ENCODE measurements around the gene UPK3A. TPM values are rescaled to one million over a fixed set of nuclear protein-coding genes. Genes with fewer than 3 reads are reported as not detected.
"Not testable (repeated sequence)": the region's sequence is repeated elsewhere in the genome, so short reads cannot be mapped to it uniquely, and the experiment has no call there.

UPK3A gene
- total RNA-seq, 1 experiment from 2014 or later: not detected

DNA sequence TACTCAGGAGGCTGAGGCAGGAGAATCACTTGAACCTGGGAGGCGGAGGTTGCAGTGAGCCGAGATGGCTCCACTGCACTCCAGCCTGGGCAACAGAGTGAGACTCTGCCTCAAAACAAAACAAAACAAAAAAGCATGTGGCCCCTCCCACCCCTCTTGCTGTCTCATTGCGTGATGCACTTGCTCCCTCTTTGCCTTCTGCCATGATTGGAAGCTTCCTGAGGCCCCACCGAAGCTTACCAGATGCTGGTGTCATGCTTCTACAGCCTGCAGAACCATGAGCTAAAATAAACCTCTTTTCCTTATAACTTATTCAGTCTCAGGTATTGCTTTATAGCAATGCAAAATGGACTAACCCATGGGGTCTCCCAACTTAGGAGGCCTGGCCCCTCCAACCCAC lies 26.8 kb upstream of the UPK3A start:
- not testable (repeated sequence) for DNase-seq (ENCODE audit: low spot score)

DNA sequence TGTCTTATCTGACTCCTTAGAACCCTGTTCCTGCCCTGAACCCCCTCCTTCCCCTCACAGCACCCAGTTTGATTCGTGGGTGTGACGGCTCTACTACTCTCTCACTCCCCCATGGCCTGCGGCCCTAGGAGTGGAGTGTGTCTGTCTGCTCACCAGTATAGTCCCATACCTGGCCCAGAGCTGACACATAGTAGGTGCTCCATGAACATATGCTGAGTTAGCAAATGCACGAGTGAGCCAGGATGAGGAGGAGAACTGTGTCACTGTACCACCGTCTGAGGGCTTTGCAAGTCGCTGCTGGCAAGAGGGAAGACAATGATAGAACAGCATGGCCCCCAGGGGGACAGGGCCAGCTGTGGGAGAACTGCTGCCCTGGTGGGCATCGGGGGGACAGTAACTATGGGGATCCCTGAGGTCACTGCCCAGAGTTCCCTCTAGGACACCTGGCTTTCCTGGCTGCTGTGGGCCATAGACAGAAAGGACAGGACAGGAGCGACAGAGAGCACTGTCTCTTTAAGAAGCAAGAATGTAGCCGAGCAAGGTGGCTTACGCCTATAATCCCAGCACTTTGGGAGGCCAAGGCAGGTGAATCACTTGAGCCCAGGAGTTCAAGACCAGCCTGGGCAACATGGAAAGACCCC lies 24.9 kb upstream of the UPK3A start:
- DNase-seq (ENCODE audit: low spot score): no peak

DNA sequence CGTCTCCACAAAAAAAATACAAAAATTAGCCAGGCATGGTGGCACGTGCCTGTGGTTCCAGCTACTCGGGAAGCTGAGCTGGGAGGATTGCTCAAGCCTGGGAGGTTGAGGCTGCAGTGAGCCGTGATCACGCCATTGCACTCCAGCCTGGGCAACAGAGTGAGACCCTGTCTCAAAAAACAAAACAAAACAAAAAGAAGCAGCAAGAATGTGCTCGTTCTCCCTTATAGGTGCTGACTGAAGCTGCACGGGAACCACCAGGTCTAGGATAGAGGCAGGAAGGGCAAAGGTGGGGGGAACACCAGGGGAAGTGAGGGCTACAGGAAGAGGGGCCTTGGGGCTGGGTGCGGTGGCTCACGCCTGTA lies 24.4 kb upstream of the UPK3A start:
- DNase-seq (ENCODE audit: low spot score): not testable (repeated sequence)

DNA sequence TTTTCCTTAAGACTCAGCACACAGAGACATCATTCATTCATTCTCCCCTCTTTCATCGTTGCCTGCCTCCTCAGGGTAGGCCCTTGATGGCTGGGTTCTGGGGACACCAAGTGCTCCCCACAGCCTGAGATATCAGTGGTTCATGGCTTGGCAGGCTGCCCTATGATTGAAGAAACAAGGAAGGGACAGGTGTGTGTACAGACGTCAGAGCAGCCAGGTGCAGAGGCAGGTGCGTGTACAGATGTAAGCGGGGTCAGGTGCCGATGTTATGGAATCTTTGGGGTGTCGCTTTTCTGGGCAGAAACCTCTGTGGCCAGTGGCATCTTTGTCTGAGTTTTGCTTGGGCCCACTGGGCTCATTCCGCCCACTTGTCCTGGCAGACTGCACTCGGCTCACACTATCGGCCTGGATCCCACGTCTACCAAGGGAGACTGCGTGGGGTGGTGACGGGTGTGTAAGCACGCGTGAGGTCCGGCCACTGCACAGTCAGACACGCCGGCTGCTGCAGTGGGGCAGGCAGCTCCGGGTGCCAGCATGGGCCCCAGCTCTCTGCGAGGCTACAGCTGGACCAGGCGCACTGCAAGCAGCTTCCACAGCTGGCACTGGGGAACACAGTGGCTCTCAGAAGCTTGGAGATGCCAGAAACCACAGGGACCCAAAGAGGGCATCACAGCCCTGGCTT lies 23.2 kb upstream of the UPK3A start:
- no peak for DNase-seq (ENCODE audit: low spot score)

DNA sequence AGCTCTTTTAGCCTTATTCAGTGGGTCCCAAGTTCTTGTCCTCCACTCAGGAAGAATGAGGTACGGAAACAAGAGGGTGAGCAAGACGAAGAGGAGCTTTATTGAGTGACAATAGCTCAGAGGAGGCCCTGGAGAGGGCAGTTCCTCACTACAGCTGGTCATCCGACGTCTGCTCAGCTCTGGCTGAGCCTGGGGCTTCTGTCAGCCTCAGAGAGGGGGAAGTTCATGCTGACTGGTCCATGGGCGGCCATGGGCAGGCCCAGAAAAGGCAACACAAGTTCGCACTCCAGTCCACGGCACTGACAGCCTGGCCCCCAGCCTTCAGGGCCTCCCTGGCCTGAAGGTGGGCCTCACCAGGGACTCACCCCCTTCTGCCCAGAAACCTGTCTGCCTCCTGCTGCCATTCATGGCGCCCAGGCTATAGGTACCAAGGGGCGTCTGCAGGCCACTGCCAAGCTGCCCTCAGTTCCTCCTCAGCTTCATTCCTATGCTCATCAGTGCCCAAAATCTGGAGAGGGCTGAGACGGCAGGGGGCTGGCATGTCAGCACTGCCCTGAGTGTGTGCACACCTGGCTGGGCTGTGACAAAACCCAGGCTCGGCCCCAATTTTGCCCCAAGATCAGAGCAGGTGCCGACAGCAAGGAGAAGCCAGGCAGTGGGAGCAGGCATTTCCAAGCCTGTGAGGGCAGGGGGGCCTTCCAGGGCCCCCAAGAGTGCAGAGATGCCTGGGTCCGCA lies 22.4 kb upstream of the UPK3A start:
- DNase-seq (ENCODE audit: low spot score): no peak

DNA sequence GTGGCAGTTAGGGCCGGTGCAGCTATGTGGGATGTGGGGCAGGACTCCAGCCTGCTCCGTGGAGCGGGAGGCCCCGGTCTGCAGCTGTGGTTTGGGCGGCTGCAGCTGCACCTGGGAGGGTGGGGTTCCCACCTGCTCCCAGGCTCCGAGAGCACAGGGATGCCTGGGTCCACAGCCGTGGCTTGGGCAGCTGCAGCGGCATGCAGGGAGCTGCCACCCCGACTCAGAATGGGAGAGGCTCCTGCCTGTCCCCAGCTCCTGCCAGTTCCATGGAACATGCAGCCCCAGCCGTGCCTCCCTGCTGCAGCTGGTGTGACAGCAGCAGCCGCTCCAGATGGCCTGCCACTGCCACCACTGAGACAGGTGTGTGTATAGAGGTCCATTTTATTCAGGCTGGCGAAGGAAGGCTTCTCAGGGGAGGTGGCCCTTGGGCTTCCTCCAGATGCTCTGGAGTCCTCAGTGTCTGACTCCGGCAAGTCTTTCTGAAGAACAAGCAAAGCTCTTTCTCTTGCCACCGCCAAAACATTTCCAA lies 21.8 kb upstream of the UPK3A start:
- no peak for DNase-seq (ENCODE audit: low spot score)

DNA sequence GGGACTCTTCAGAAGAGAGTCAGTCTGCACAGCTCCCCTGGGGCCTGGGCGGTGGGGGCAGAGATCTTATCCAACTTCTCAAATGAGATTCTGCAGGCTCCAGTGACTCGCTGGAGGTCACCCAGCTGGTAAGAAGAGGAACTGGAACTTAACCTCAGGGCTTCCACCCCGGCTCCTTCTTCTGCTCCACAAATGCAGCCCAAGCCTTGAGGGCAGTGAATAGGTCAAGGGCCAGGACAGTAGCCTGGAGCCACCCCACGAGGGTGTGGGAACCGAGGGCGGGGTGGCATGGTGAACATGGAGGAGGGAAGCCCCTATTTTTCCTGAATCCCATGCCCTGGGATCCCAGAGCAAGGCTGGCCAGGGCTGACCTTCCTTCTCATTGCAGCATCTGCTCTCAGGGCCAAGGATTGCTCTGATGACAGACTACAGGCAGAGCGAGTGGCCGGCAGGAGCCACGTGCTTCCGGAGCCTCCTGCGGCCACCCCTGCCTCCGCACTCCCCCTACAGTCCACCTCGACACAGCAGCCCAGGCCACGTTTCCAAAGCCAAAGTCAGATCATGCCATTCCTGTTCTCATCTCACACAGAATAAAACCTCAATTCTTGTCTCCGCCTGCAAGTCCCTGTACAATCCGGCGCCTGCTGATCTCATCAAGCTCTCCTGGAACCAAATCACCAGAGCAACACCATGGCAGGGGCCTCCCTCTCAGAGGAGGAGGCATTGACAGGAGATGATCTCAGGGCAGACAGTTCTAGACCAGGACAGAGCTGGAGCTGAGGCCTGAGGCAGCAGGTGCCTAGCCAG lies 21.1 kb upstream of the UPK3A start:
- DNase-seq (ENCODE audit: low spot score): peak; percentile 44

DNA sequence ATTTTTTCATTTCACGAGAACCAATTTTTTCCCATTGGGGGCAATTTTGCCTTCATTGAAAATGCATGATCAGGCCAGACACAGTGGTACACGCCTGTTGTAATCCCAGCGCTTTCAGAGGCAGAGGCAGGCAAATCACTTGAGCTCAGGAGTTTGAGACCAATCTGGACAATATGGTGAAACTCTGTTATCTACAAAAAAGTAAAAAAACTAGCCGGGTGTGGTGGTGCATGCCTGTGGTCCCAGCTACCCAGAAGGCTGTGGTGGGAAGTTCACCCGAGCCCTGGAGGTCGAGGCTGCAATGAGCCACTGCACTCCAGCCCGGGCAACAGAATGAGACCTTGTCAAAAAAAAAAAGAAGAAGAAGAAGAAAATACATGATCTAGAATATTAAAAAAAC lies 19.2 kb upstream of the UPK3A start:
- DNase-seq (ENCODE audit: low spot score): no peak

DNA sequence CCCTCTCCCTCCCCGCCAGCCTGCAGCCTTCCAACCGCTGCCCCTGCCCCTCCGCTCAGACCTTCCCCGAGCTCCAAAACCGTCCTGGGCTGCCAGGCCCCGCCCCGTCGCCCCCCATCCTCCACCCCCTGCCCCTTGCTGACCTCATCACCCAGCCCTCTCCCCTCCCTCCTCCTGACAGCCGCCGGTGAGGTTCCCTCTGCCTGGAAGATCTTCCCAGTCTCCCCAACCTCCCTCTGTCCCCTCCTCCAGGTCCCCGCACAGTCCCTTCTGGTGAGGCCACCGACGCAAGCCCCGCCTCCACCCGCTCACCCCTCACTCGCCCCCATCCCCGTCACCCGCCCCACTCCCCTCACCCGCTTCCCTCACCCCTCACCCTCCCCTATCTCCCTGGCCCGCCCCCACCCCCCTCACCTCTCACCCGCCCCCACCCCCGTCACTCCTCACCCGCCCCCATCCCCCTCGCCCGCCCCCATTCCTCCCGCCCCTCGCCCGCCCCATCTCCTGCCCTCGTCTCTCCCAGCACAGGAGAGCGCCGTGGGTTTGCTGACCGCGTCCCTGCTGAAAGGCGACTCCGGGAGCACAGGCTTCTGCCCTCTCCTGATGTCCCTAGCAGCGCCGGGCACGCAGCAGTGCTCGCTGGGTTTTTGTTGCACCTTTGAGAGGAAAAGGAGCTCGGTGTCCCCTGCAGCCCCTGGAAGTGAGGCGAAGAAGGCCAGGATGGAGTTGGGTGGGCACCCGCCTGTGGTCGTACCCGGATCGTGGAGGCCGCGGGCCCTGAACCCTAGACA lies 16.4 kb upstream of the UPK3A start:
- no peak for DNase-seq (ENCODE audit: low spot score)

DNA sequence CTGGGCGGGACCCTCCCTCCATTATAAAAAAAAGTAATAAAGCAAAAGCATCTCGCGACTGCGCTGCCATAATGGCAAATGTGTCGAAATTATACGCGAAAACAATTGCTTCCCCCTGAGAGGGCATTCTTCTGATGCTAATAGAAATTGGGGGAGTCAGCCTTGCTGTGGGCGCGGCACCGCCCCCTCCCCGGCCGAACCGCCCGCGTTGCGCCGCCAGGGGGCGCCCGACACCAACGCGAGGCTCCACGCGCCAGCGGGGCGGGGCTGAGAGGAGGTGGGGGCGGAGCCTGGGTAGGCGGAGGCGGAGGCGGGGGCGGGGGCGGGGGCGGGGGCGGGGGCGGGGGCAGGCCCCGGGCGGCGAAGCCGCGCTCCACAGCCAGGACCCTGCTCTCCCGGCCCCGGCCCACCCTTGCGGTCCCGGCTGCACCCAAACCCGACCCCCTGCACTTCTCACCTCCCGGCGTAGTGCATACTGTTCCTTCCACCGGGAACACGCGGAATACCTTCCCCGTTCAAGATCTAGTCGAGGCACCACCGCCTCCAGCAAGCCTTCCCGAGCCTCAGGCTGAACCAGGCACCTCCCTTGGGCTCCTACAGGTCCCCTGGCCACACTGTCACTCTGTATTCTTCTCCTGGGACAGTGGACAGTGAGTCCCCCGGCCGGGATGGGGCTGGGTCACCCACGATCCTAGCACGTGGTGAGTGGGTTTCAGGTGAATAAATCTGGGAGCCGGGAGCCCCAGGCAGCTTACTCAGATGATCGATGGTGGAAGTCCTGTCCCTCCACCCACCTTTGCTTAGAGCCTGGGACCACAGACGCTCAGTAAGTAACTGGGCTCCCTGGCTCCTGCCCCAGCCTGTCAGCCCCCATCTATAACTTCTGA lies 15.5 kb upstream of the UPK3A start:
- peak; percentile 16 for DNase-seq (ENCODE audit: low spot score)

DNA sequence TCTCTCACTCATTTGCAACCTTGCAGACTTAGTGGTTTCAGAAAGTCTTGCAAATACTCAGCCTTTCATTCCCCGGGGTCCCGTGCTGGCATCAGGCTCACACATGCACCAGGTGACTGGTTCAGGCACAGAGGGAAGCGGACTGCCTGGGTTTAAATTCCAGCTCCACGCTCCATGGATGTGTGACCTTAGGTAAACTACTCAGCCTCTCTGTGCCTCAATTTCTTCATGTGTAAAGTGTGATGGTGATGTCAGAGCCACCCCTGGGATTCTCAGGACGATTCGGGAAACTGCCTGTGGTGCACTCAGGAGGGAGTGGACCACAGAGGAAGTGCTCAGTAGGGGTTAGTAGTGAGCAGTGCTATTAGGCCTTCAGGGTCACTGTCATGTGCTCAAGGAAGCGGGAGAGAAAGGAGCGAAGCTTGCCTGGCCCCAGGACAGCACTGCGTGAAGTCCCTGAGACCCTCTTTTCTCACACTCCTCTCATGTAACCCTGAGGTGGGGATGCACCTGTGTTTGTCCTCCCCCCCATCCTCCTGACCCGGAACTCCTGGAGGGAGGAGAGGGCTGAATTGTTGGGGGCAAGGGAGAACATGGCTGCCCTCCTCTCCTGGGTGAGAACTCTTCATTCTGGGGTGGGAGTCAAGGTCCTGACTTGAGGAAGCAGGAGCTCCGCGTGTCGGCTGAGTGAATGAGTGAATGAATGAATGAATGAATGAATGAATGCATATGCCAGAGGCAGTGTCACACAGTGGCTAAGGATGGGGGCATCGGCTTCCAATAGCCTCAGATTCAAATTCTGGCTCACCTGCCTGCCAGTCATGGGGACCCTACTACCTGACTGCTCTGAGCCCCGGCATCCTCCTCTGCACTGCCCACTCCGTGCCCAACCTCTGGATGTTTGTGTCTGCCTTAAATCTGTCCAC lies 14.4 kb upstream of the UPK3A start:
- no peak for DNase-seq (ENCODE audit: low spot score)

DNA sequence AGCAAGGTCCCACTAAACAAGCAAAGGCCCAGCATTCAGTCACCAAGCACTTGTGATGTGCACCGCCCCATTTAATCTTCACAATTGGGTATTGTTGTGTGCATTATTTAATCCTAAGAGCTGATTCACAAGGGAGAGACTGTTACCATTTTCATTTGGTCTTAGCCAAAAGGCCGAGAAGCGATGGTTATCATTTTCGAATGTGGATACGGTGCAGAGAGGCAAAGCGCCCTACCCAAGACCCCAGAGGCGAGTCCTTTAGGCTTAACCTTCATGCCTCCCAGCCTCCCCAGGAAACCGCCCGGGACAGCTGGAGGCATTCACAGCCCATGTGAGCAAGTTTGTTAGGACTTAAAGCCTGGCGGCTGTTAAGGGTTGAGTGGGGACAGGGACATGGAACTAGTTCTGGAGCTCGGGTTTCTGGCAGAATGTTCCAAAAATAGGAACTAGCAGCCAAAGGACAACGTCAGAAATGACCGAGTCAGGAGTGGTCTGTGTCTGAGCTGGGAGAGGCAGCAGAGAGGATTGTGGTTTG lies 13.0 kb upstream of the UPK3A start:
- no peak for DNase-seq (ENCODE audit: low spot score)

DNA sequence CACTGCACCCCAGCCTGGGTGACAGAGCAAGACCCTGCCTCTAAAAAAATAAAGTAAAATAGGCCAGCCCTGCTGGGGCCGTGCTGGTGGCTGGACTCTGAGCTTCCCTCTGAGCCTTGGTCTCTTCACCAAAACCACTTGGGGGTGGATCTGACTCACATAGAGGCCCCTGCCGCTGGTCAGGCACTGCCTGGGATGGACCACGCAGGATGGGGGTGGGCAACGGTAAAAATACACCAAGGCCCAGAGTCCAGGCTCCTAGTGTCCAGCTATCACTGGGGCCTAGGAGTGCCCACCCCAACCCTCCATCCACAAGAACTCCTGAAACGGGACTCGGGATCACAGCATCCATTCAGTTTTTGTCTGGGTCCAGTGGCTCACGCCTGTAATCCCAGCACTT lies 12.3 kb upstream of the UPK3A start:
- DNase-seq (ENCODE audit: low spot score): no peak

DNA sequence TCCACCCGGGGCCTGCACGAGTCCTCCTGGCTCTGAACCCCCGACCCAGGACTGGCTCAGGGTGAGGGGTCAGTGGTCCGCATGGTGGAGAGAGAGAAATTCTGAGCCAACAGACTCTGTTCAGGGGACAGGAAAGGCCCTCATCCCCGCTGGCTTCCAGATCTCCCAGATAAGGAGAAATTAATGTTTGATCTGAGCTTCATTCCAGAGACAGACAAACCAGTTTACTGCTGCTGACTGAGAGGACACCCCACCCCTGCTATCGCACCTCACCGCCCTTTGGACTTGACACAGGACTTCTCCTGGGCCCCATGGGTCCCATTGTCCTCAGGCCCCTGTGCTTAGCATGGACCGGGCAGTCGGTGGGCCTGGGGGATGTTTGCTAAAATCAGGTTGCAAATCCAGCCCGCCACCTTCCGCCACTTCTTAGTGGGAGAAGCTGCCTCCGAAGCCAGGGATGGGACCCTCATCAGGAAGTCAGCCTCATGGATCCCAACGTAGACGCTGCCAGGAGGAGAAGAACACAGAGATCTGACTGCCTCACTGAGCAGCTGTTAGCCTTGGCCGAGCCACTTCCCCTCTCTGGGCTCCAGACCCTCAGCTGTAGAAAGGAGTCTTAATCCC lies 11.2 kb upstream of the UPK3A start:
- no peak for DNase-seq (ENCODE audit: low spot score)

DNA sequence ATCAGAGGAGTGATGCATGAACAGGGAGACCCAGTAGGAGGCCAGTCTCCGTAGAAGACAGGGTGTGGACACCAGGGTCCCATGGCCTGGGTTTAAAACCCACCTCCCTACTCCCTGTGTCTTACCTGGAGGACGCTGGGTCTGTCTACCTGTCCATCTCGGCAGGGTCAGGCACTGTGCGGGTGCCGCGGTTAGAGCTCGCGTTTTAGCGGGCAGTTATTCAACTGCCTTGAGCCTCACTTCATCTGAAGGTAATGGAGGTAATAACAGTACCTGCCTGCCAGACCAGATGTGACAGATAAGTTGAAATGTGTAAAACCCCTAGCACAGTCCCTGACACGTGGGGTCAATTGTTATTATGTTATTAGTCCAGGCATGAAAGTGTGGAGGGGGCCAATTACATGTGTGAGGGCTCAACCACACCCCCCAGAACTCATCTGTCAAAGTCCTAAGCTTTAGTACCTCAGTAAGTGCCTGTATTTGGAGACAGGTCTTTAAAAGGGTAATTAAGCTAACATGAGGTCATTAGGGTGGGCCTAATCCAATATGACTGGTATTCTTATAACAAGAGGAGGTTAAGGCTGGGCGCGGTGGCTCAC lies 8.1 kb upstream of the UPK3A start:
- no peak for DNase-seq (ENCODE audit: low spot score)

DNA sequence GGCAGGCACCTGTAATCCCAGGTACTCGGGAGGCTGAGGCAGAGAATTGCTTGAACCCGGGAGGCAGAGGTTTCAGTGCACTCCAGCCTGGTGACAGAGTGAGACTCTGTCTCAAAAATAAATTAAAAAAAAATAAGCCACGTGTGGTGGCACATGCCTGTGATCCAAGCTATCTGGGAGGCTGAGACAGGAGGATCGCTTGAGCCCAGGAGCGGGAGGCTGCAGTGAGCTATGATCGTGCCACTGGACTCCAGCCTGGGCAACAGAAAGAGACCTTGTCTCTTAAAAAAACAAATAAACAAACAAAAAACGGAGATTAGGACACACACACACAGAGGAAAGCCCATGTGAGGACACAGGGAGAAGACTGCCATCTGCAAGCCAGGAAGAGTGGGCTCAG lies 7.0 kb upstream of the UPK3A start:
- DNase-seq (ENCODE audit: low spot score): not testable (repeated sequence)

DNA sequence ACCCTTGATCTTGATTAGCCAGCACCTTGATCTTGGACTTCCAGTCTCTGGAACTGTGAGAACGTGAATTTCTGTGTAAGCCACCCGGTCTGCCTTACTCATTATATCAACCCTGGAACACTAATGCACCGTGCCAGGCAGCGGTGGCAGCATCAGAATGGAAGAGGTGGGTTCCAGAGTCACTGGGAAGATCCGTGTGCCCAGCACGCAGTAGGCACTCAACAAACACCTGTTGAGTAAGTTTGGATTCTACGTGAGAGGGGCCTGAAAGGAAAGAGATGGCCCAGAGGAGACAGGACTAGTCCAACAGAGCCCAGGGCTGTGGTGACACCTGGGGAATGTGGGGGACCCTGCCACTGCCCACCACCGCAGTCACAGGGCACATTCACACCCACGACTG lies 6.6 kb upstream of the UPK3A start:
- DNase-seq (ENCODE audit: low spot score): no peak

DNA sequence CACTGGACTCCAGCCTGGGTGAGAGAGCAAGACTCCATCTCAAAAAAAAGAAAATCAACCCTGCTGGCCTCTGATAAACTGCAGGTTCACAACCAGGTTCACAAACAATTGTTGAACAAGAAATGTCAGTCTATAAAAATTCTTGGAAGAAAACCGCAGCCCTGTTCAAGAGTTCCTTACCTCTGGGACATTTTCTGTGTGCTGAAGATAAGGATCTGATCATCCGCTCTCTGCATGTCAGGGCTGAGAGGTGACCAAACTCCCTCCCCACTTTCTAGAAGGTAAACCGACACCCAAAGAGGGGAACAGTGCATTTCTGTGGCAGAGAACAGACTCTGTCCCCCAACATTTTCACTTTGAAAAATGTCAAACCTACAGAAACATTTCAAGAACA lies 4.2 kb upstream of the UPK3A start:
- no peak for DNase-seq (ENCODE audit: low spot score)

All from A172 (cell line).